Fibroblast of villous mesenchyme (primary cell): Measurements from ENCODE around the gene QARS1. TPM values are rescaled to one million over a fixed set of nuclear protein-coding genes. Genes with fewer than 3 reads are reported as not detected.

Experiments
- DNase-seq: peaks from one replicate; pipeline ENCODE4 v3.0.0-alpha.2; 2010; ENCODE audit warnings: low read depth
- H3K4me3 ChIP-seq: 2 replicates; pipeline ENCODE4 v1.5.1; 2011; ENCODE audit warnings: low read depth, mild to moderate bottlenecking, low read length
- CTCF ChIP-seq: IDR thresholded peaks from 2 replicates; pipeline ENCODE4 v1.5.1; 2012; ENCODE audit warnings: low read depth, mild to moderate bottlenecking, low read length; ENCODE audit not compliant: insufficient read depth
- total RNA-seq: library from RNA; depleted of rRNA; stranded (reverse); fragments of >200 nt; gene quantifications from 2 replicates; pipeline ENCODE4 v1.2.3, GENCODE V29; 2012

The QARS1 gene
- 215 and 302 TPM in 2 replicates for total RNA-seq

- no peak for TF ChIP-seq CTCF
- H3K4me3 ChIP-seq = peak within 1 kb of the TSS; percentile 76
- peak; percentile 94 for DNase-seq
Measured at GRCh38 chr3:49104427-49105291, at the start of gene QARS1. Gene QARS1, minus strand, starts transcription at chr3:49104757. Its CDS starts 24 bp downstream, at chr3:49104733.

- TF ChIP-seq CTCF = no peak
- no peak overlapping the region for H3K4me3 ChIP-seq
- DNase-seq = no peak
Measured at GRCh38 chr3:49153349-49153912, 48.9 kb upstream of the QARS1 start.

- no peak for TF ChIP-seq CTCF
- no peak overlapping the region for H3K4me3 ChIP-seq
- no peak for DNase-seq
Measured at GRCh38 chr3:49151610-49152009, 47.1 kb upstream of the QARS1 start.

- no peak overlapping the region for H3K4me3 ChIP-seq
- DNase-seq = no peak
- TF ChIP-seq CTCF = no peak
Measured at GRCh38 chr3:49148159-49148558, 43.6 kb upstream of the QARS1 start.

GRCh38 chr3:49140080-49140479 is 35.5 kb upstream of the QARS1 start:
- H3K4me3 ChIP-seq = no peak overlapping the region
- TF ChIP-seq CTCF = no peak
- DNase-seq = no peak

GRCh38 chr3:49135499-49135898 is 30.9 kb upstream of the QARS1 start:
- no peak for DNase-seq
- no peak for TF ChIP-seq CTCF
- no peak overlapping the region for H3K4me3 ChIP-seq
